ENCODE results near the gene HDAC4. TPM values are rescaled to one million over a fixed set of nuclear protein-coding genes. Genes with fewer than 3 reads are reported as not detected.

The HDAC4 gene
- total and polyA plus RNA-seq, 2 donors (not counting 1 experiment from before 2014, with no cell fraction given): 13.5 to 46.0 TPM

- POLR2A ChIA-PET: no interaction called here
These were observed 45.1 kb upstream of the HDAC4 start for GRCh38 chr2:239445771-239446524.

More at GRCh38 chr2:239445771-239446524, 45.1 kb upstream of the HDAC4 start:
- Histone ChIP-seq H3K27me3 (replicated peaks in 1 of 4; ENCODE audit: control extremely low read depth in 1 of 4, control insufficient read depth in 3 of 4, insufficient read depth in 4 of 4, low read length in 3 of 4) (peaks cover 0 to 21% (median 12%) of the 10 kb centered on the region in 4 experiments), H3K36me3 (replicated peaks in 1 of 2; ENCODE audit: control extremely low read depth in 1 of 2, control insufficient read depth in 1 of 2, extremely low read depth in 1 of 2, insufficient read depth in 2 of 2, low read length in 1 of 2) (no peaks in the 10 kb centered on the region), H2AFZ (ENCODE audit: insufficient read depth, low read depth, low read length, poor library complexity, severe bottlenecking) (no peak overlapping the region), H4K20me1 (ENCODE audit: control insufficient read depth, insufficient read depth, low read length, poor library complexity, severe bottlenecking) (no peaks in the 10 kb centered on the region), H3K9ac (ENCODE audit: low read length) (no peak overlapping the region), H3K9me3 (ENCODE audit: control extremely low read depth in 1 of 3, control insufficient read depth in 2 of 3, insufficient read depth in 1 of 3, low read length in 2 of 3) (peaks cover 0 to 4% (median under 1%) of the 10 kb centered on the region in 3 donors), H3K4me3 (ENCODE audit: control extremely low read depth in 1 of 5, extremely low read depth in 1 of 5, insufficient read depth in 1 of 5, low read depth in 2 of 5, low read length in 4 of 5) (no peak overlapping the region), H3K4me2 (replicated peaks; ENCODE audit: low read depth, low read length, poor library complexity, severe bottlenecking) (no peak overlapping the region), H3K4me1 (ENCODE audit: control insufficient read depth in 2 of 2, insufficient read depth in 2 of 2, low read length in 2 of 2) (peaks cover 9% of the 10 kb centered on the region in 2 donors), H3K27ac (ENCODE audit: low read length in 2 of 2) (no peak overlapping the region), H3K79me2 (ENCODE audit: control insufficient read depth, insufficient read depth, low read length) (no peaks in the 10 kb centered on the region)
- TF ChIP-seq, protein P1, sequence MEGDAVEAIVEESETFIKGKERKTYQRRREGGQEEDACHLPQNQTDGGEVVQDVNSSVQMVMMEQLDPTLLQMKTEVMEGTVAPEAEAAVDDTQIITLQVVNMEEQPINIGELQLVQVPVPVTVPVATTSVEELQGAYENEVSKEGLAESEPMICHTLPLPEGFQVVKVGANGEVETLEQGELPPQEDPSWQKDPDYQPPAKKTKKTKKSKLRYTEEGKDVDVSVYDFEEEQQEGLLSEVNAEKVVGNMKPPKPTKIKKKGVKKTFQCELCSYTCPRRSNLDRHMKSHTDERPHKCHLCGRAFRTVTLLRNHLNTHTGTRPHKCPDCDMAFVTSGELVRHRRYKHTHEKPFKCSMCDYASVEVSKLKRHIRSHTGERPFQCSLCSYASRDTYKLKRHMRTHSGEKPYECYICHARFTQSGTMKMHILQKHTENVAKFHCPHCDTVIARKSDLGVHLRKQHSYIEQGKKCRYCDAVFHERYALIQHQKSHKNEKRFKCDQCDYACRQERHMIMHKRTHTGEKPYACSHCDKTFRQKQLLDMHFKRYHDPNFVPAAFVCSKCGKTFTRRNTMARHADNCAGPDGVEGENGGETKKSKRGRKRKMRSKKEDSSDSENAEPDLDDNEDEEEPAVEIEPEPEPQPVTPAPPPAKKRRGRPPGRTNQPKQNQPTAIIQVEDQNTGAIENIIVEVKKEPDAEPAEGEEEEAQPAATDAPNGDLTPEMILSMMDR (IDR thresholded peaks at IDR 0.05): no peak
- no peak for TF ChIP-seq EZH2 (IDR thresholded peaks at IDR 0.05; ENCODE audit: borderline replicate concordance, insufficient read depth, low read depth, low read length, poor library complexity, severe bottlenecking)
- ATAC-seq (ENCODE audit: low read depth): no peak
- WGBS (ENCODE audit: insufficient coverage): 94% methylated on average over 4 of the region's 6 CpGs
- intact Hi-C loops (cut with micrococcal nuclease): no loop called here
- no peak for DNase-seq
- no peak overlapping the region for H3K4me3 Mint-ChIP-seq
- peaks cover 2% of the 10 kb centered on the region for H3K9me3 Mint-ChIP-seq (ENCODE audit: insufficient read depth)
- CTCF ChIA-PET: no interaction called here
- H3K4me1 Mint-ChIP-seq: peaks cover 8% of the 10 kb centered on the region
- H3K27ac Mint-ChIP-seq: no peak overlapping the region
- peaks cover 53% of the 10 kb centered on the region for H3K27me3 Mint-ChIP-seq
